Measurements from ENCODE around the gene TMEM98.
"Not testable (repeated sequence)": the region's sequence is repeated elsewhere in the genome, so short reads cannot be mapped to it uniquely, and the experiment has no call there.

TMEM98 gene

DNA sequence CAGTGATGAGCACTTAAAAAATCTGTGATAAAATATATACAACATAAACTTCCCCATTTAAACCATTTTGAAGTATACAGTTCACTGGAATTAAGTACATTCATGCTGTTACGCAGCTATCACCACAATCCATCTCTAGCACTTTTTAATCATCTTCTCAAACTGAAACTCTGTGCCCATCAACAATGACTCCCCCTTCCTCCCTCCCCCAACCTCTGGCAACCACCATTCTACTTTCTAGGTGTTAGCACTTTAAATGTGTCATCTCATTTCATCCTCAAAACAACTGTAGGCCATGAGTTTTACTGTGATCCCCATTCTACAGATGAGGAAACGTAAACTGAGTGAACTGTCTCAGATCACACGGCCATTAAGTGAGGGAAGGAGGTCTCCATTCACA is 13.8 kb upstream of the TMEM98 start:
- no peak for DNase-seq (ENCODE audit: low read depth, low spot score)

DNA sequence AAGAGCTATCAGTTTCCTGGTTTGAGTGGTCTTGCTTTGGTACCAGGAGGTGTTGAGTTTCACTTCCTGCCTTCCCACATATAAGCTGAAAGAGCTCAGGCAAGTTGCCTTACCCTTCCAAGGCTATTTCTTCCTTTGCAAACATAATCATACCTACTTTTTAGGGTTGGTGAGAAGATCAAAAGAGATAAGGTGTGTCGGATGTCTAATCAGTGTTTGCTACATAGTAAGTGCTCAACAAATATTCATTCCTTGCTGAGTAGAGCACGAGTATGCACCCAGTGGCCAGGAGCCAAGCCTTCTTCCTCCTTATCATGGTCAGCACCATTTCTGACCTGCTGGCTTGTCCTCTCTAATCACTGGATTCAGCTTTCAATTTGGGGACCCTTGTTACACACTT is 12.7 kb upstream of the TMEM98 start:
- no peak for DNase-seq (ENCODE audit: low read depth, low spot score)

DNA sequence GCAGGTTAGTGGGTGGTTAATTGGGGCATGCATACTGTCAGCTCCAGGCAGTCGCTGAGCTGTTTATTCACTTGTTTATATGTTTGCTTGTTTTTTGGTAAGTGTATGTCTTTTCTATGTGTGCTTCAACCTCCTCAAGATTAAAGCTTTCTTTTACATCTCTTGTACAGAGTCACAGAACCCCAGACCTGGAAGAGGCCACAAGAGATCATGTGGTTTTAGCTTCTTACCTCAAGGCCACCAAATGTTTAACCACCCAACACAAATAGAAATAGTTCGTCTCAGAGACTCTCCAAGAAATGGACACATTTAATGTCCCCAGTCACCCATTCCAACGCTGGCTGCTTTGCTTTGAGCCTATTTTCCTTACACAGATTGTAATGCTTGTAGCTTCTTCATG is 11.8 kb upstream of the TMEM98 start:
- DNase-seq (ENCODE audit: low read depth, low spot score) = no peak

DNA sequence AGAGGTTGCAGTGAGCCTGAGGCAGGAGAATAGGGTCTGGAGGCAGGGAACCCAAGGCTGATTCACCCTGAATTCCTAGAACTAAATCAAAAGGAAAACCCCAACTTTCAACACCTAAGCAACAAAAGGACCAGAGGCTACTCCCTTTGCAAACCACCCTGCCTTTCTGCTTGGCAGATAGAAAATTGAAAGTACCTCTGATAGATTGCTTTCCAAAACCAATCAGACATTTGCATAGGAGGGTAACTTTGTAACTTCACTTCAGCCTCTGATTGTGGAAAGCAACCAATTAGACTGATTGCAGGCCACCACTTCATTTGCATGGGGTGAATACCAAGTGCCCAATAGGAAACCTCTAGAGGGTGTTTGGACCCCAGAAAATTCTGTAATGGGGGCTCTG is 10.9 kb upstream of the TMEM98 start:
- no peak for DNase-seq (ENCODE audit: low read depth, low spot score)

DNA sequence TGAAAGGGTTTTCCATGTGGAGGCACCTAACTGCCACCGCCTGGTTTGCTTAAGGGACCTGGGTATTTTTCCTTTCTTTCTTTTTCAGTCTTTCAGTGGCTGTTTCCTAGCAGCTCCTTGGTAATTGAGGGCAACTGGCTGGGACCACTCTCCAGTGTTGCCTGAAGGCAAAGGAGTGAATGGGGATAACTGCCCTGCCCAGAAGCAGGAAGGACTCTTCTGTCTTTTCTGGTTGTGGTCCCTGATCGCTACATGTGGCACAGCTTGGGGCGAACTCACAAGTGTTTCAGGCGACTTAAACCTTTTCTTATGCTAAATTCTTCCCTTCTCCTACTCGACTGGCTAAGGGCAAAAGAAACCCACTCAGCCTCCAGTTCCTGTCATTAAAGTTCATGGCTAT is 10.1 kb upstream of the TMEM98 start:
- no peak for DNase-seq (ENCODE audit: low read depth, low spot score)

DNA sequence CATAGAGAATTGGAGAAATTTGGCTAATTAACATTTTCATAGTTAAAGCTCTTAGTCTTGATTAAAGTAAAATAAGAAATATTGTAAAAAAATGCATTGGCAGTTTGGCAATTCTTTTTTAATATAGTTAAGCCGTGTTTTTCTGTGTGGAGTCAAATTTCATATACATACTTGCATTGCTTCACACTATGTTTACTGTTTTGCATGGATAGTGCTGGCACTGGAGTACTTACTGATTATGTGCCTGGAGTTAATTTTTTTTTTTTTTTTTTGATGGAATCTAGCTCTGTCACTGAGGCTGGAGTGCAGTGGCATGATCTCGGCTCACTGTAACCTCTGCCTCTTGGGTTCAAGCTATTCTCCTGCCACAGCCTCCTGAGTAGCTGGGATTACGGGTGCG is 8.1 kb upstream of the TMEM98 start:
- not testable (repeated sequence) for DNase-seq (ENCODE audit: low read depth, low spot score)

DNA sequence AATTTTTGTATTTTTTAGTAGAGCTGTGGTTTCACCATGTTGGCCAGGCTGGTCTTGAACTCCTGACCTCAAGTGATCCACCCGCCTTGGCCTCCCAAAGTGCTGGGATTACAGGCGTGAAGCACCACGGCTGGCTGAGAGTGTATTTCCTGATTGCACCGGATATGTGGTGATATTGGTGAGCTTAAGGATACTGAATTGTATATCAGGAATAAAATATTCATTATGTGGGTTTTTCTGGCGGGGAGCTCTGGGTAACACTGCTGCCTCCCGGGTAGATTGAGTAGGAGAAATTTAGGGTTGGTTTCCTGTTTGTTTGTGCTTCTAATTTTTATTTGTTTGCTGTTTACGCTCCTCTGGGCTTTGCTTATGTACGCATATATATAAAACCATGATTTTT is 7.7 kb upstream of the TMEM98 start:
- DNase-seq (ENCODE audit: low read depth, low spot score) = no peak

DNA sequence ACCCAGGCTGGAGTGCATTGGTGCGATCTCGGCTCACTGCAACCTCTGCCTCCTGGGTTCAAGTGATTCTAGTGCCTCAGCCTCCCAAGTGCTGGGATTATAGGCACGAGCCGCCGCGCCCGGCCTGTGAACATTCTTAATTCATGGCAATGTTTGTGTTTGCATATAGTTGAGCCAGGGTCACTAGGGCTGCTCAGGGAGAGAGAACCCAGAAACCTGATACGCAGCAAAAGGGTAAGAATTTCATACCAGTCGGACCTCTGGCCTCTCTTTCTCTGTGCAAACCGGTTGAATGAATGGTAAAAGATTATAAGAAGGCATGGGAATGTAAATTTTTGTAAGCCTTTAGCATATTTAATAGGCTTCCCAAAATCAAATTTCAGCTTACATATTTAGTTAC is 6.9 kb upstream of the TMEM98 start:
- no peak for DNase-seq (ENCODE audit: low read depth, low spot score)

DNA sequence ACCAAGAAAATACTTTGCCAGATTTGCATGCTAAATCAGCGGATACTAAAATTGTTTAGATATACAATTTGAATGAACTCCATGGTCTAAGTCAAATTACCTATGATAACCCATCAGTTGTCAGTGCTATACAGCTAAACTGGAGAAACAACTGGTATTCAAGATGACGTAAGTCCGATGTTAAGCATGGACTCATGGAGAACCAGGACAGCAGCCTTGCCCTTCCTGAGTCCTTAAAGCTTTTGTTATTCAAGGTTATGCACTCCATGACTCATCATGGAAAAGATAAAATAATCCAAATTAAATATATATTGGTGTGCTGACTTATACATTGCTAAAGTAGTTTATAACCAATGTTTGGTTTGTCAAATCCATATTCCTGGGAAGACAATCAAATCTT is 4.0 kb upstream of the TMEM98 start:
- not testable (repeated sequence) for DNase-seq (ENCODE audit: low read depth, low spot score)

DNA sequence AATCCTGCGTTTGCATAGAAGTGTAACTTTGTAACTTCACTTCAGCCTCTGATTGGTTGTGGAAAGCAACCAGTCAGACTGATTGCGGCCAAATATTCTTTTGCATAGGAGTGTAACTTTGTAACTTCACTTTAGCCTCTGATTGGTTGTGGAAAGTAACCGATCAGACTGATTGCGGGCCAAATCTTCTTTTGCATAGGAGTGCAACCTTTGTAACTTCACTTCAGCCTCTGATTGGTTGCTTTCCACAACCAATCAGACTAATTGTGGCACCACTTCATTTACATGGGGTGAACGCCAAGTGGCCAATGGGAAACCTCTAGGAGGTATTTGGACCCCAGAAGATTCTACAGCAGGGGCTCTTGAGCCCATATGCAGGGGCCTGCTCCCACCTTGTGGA is 1.8 kb upstream of the TMEM98 start:
- DNase-seq (ENCODE audit: low read depth, low spot score) = no peak

DNA sequence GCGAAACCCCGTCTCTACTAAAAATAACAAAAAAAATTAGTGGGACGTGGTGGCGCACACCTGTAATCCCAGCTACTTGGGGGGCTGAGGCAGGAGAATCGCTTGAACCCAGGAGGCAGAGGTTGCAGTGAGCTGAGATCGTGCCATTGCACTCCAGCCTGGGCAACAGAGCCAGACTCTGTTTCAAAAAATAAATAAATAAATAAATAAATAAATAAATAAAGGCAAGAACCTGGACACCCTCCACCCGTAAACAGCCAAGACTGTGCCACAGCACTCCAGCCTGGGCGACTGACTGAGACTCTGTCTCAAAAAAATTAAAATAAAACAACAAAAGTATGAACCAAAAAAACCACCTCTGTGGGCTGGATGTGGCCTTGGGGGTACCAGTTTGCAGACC is 1.2 kb upstream of the TMEM98 start:
- not testable (repeated sequence) for DNase-seq (ENCODE audit: low read depth, low spot score)

DNA sequence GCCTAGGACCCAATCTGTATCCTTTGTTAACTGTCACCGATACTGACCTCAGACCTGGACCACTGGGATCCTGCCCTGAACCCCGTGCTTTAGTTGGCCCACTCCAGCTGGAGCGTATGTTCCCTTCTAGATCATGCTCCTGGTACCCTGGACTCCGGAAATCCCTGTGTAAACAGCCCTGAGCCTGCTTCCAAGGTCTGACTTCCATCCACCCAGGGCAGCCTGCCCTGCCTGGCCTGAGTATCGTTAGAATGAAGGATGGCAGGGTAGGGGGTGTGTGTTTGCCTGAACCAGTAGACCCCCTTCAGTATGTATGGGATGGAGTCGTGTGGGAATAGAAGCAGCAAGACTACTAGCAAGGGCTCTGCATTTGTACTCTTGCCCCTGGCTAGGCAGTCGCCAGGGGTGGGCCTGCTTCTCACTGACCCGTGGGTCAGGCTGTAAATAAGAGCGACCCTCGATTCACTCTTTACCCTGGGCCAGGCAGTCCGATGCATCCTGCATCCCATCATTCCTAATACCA is 691 bp upstream of the TMEM98 start:
- no peak for DNase-seq (ENCODE audit: low read depth, low spot score)

DNA sequence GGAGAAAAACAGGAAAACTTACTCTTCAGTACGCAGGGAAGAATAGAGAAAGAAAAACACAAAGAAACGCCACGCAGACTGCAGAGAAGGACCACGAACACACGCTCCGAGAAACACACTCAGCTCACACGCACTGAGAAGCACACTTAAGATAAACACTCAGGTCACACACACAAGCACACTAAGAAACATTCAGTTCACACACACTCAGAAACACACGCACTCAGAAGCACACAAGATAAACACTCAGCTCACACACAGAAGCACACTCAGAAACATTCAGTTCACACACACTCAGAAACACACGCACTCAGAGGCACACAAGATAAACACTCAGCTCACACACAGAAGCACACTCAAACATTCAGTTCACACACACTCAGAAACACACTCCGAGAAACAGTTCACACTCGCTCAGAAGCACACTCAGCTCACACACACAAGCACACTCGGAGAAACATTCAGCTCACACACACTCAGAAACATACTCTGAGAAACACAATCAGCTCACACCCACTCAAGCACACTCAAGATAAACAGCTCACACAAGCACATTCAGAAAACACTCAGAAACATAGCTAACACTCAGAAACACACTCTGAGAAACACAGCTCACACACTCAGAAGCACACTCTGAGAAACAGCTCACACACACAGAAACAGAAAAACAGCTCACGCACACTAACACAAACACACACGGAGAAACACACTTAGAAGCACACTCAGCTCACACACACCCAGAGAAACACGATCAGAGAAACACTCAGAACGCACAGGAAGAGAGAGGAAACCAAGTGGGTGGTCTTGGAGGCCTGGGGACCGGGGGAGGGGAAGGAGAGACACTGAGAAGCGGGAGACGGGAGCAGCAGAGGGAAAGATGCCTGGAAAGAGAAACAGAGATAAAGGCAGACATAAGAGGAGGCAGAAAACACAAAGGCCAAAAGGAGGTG is 908 bp downstream of the TMEM98 start:
- no peak for DNase-seq (ENCODE audit: low read depth, low spot score)

DNA sequence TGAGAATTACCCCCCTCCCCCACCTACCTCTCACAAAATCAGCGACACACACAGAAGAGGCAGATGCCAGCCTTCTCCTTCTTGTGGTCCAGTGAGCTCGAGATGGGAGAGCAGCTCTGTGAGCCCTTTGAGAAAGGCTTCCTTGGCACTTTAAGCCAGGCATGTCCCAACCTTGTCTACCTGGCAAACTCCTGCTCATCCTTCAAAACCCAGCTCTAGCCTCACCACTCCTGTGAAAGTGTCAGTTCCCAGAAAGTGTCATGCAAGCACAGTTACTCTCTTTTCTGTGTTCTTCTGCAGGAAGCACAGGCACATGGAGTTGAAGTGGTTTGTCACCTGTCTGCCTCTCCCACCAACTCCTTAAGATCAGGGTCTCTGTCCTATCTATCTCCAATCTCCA is 1.6 kb downstream of the TMEM98 start:
- DNase-seq (ENCODE audit: low read depth, low spot score) = no peak

DNA sequence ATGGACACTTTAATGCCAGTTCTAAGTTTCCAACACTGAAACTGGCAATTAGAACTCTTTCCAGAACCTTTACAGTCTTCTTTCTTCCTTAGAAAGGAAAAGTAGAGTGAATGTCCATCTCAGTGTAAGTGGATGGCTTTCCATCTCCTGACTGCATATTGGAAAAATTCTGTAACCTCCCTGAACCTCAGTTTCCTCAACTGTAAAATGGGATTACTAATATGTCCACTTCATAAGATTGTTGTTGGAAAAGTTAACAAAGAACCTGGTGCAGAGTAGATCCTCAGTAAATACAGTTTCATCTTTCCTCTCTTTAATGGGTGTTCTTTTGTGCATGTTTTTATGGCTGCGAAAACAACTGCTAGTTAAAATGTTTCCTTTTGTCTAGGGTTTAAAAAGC is 2.6 kb downstream of the TMEM98 start:
- DNase-seq (ENCODE audit: low read depth, low spot score) = no peak

DNA sequence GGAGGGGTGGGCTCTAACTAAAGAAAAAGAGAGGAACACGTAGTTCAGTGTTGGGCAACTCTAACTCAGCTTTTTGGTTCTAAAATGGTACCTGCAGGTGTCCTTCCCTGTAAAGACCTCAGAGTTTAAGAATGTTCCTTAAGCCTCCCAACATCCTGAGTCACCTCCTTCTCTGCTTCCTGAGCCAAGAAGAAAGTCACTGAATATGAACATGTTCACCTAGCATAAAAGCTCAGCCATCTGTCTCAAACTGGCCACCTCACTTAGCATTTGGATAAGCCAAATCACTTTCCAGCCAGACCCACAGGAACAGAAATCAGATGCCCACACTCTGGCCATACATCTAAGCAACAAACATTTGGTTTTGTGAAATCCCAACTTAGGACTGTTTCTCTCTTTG is 3.7 kb downstream of the TMEM98 start:
- no peak for DNase-seq (ENCODE audit: low read depth, low spot score)

DNA sequence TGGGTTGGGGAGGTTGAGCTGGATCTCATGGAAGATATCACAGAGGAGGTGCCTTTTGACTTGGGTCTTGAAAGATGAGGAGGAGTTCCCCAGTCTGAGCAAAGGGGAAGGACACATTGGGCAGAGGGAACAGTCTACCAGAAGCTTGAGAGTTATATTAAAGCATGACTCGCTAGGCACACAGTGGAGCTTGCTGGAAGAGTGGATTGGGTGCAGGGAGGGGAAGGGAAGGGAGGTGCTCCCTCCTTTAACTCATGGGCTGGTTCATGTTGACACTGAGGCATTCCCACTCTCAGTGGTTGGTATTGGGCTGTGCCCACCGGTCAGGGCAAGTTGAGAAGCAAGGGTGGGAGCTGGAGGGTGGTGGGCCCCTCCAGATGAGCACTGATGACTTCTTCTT is 5.9 kb downstream of the TMEM98 start:
- DNase-seq (ENCODE audit: low read depth, low spot score) = no peak

DNA sequence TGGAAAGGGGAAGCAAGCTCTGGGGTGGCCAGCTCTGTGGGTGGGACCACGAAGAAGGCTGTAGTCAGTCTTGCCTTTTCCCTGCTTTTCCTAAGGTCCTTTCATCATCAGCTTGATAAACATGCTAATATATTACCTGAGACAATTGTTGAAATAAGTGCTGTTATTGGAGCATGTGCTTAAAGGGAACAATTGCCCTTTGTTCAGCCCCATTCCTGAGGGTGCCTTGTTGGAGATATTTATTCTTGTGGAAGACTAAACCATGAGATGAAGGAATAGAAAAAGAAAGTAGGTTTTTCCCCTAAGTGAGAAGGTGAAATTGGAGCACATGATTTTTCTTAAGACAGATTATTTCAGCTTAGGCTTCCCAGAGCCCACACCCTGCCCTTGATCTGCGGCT is 7.8 kb downstream of the TMEM98 start:
- DNase-seq (ENCODE audit: low read depth, low spot score) = no peak

DNA sequence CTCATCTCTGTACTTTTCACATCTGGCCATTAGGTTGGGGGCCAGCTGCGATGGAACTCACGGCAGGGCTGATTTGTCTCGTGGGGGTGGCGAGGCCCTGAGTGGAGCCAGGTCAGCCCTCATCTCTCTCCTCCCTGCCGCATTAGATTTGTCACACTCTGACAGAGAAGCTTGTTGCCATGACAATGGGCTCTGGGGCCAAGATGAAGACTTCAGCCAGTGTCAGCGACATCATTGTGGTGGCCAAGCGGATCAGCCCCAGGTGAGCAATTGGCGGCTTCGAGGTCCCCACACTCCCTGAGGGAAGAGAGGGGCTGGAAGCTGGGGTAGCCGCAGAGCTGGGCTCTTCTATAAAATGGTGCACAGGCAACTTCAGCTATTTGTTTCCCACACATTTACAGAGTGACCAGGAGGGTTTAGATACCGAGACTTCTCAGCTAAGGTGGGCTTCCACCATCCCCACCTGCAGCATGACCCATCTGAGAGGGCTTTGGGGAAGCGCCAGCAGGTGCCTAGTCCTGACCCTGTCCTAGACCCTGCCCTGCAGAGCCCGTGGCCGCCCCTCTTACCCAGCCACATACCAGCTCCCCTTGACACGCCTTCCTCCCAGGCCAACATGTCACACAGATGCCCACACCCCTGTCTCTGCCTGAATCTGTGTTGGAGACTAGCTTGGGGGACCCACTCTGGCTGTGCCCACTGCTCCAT is 8.4 kb downstream of the TMEM98 start:
- DNase-seq (ENCODE audit: low read depth, low spot score) = no peak

DNA sequence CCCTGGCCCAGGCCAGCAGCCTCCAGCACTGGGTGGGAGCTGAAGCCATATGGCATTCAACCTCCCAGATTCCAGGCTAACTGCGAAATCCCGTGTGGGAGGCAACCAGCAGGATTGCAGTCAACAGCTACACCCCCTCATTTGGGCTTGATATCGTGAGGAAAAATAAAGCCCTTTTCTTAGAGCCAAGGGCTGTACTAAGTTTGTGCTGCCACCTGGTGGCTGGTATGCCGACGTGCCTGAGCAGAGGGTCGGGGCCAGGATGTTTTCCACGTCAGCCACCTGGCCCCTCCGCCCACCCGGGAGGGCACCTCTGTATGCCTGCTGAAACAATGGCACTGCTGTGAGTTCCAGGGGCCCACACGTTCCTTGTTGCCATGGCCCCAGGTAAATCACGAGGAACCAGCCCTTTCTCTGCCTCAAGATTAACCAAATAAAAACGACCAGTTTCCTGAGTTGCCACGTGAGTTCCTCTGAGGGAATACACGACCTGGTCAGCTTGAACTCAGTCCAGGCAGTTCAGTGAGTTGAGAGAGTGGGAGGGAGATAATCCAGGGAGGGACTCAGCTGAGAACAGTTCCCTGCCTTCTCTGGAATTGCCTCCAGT is 9.0 kb downstream of the TMEM98 start:
- DNase-seq (ENCODE audit: low read depth, low spot score) = peak; percentile 37

DNA sequence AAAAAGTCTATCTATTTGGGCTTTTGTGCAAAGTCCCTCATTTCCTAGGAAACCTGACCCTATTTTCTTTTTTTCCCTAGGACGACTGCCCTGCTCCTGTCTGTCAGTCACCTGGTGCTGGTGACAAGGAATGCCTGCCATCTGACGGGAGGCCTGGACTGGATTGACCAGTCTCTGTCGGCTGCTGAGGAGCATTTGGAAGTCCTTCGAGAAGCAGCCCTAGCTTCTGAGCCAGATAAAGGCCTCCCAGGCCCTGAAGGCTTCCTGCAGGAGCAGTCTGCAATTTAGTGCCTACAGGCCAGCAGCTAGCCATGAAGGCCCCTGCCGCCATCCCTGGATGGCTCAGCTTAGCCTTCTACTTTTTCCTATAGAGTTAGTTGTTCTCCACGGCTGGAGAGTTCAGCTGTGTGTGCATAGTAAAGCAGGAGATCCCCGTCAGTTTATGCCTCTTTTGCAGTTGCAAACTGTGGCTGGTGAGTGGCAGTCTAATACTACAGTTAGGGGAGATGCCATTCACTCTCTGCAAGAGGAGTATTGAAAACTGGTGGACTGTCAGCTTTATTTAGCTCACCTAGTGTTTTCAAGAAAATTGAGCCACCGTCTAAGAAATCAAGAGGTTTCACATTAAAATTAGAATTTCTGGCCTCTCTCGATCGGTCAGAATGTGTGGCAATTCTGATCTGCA is 12.9 kb downstream of the TMEM98 start:
- no peak for DNase-seq (ENCODE audit: low read depth, low spot score)

Data from activated CD4-positive, CD25-positive, alpha-beta regulatory T cell treated with anti-CD3 and anti-CD28 coated beads, Interleukin-2, amount 50 U/mL, for 16 hours (primary cell).